ENCODE measurements around the gene USP34.
A peak's percentile ranks its signal among the peaks of the same experiment; 100 is the strongest.
"Not testable (repeated sequence)": the region's sequence is repeated elsewhere in the genome, so short reads cannot be mapped to it uniquely, and the experiment has no call there.

USP34 gene

DNA sequence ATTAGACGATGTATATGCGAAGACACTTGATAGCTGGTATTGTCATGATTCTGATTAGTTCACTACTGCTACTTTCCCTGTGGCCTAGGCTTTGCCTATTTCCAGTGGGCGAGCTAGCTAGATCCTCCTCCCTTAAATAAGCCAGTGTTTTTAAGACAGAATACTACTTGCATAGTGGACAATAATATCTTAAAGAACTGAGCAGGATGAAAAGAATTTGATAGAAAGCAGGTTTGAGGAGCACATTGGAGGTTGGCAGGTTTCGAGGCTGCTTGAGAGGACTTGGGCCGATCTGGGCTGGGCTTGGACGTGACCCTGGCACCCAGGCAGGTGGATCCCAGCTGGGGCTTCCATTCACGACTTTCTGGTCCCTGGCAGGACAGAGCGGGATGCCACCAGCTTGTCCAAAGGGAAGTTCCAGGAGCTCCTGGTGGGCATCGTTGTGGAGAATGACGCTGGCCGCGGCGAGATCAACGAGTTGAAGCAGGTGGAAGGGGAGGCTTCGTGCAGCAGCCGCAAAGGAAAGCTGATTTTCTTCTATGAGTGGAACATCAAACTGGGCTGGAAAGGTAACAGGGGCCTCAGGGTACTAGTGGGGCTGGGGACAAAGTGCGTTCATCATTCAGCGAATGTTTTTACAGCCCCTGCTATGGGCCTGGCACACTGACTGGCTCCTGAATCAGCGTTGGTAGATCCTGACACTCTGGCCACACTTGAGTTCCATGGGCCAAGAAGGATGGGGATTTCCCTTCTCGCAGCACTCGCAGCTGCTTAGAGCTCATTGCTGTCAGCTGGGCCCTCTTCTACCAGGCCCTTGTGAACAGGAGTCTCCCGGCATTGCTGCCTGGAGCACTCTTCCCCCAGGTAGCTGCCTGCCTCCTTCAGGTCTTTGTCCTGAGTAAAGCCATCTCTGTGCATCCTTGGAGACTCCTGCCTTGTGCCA lies 292.0 kb downstream of the USP34 start:
- DNase-seq, result no peak

DNA sequence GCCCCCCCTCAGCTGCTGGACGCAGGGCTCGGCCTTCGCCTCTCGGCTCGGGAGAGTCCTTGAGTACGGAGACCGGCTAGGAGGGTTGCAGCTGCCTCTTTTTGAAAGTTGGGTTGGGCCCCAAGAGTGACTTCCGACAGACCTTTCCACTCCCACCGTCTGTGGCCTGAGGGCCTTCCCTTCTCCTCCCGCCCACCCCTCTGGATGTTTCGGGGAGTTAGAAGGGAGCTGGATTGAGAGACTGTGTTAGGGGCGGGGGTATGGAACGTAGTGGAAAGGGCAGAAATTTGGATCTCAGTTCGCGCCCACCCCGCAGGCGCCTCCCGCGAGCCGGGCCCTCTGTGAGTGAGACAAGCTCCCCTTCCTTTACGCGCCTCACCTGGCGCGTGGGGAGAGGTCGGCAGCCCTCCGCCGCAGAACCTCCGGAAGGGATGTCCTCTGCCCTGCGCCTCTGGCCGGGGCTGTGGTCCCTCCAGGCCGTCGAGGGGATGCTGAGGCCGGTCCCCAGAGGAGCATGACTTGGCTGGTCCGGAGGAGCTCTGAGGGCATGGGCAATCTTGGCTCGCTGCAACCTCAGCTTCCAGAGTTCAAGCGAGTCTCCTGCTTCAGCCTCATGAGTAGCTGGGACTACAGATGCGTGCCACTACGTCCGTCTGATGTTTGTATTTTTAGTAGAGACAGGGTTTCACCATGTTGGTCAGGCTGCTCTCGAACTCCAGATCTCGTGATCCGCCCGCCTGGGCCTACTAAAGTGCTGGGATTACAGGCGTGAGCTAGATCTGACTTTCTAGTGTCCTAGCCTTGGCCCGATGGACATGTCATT lies 292.9 kb downstream of the USP34 start:
- no peak for DNase-seq

DNA sequence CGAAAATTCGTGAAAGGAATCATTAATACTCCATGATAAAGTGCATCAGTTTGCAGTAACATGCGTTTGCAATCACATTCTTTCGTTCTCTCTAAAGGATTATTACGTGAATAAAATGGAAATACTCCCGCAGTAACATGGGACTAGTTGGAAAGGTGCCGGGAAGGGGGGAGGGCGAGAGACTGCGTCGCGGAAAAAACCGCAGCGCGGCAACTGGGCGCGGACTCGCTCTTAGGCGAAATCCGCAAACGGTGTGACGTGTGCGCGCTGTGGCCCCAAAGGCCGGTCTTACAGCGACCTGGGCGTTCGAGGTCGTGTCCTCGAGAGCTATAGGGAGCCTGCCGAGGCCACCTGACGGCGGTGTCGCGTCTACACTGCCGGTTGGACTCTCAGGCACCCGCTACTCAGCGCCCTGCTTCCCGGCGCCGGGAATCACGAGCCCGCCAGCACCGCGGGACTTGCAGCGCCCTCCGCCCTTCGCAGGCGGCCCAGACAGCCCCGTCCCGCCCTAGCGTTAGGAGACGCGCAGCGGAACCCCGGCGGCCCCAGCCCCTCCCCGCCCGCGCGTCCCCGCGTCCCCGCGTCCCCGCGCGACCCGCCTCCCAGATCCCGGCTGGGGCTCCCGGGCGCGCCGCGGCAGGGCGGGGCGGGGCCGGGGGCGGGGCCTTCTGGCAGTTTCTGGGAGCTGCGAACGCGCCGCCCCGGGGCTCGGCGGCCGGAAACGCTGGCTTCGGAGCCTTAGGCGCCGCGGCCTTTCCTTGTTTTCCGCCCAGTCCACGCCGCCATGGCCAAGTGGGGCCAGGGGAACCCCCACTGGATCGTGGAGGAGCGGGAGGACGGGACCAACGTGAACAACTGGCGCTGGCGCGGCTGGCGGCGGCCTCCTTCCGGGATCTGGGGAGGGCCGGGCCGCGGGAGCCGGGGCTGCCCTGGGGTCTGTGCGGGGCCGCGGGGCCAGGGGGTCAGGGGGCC lies 293.8 kb downstream of the USP34 start:
- peak; percentile 88 for DNase-seq

DNA sequence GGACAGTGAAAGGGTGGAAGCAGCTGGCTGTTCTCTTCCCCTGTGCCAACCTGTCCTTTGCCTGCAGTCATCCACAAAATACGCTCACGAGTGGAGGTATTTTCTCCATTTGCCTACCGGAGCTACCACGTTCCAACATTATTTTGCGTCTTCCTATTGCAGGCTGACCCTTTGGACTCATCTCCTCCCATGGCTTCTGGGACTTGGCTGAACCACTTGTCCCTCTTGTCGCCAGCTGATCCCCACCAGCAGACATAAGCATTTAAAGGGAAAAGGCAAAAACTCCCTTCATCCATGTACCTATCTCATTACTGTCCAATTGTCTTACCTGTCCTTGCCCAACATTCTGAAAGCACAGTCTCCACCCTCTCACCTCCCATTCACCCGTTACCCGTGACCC lies 295.9 kb downstream of the USP34 start:
- no peak for DNase-seq

DNA sequence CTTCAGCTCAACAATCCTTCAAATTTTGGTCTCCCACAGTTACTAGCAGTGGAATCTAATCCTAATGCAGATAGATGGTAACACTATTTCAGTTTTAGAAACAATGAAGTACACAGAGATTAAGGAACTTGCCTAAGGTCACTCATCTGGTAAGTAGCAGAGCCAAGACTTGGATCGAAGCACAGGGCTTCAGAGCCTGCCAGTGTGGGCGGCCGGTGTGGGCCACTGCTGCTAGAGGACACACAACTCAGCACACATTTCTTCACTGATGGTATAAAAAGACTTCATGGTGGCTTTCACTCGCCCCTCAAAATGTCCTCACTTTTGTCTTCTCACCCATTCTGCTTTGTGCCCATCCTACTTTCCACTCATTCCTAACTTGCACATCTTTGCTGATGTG lies 297.8 kb downstream of the USP34 start:
- DNase-seq, result no peak

DNA sequence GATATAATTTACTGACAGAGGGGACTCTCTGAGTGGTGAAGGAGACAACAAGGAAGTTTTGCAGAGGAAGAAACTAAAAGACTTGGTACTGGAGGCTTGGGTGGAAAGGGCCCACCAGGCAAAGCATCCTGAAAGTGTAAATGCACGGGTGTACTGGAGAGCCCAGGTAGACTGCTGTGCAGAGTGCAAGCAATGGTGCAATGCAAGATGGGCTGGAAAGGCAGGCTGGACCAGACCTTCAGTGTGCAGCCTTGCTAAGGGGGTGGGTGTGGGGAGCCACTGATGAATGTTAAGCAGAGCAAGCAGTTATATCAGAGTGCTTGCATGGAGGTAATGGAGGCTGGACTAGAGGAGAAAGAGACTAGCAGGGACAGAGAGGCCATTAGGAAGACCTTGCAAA lies 298.2 kb downstream of the USP34 start:
- no peak for DNase-seq

DNA sequence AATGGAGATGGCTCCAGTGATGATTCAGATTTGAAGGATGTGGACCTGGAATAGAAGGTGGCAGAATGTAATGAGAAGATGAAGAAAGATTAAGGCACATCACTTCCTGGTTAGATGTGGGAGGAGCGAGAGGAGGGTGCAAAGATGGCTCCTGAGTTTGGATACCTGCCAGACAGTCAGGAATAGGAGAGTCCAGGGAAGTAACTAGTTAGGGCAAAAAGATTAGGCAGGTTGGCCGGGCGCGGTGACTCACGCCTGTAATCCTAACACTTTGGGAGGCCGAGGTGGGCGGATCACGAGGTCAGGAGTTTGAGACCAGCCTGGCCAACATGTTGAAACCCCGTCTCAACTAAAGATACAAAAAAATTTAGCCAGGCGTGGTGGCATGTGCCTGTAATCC lies 303.3 kb downstream of the USP34 start:
- no peak for DNase-seq

DNA sequence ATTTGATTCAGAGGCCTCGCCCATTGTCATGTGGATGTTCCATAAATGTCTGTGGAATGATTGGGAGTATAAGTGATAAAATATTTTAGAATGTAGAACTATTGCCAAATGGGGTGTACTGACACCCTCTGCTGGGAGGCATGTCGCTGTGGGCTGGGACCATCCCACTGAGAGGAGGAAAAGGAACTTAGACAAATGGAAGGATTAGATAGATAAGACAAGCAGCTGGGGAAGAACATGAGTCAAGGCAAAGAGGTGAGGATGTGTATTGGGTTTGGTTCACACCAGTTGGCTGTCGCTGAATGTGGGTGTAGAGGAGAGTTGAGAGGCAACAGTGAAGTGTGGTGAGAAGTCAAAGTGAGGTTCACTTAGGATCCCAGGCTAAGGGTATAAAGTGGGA lies 304.9 kb downstream of the USP34 start:
- DNase-seq, result no peak

DNA sequence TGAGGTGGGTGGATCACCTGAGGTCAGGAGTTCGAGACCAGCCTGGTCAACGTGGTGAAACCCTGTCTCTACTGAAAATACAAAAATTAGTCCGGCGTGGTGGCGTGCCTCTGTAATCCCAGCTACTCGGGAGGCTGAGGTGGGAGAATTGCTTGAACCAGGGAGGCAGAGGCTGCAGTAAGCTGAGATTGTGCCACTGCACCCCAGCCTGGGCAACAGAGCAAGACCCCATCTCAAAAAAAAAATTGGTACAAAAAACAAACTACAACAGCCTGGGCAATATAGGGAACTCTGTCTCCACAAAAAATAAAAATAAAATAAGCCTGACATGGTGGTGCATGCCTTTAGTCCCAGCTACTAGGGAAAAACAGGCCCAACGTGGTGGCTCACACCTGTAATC lies 305.8 kb downstream of the USP34 start:
- not testable (repeated sequence) for DNase-seq

DNA sequence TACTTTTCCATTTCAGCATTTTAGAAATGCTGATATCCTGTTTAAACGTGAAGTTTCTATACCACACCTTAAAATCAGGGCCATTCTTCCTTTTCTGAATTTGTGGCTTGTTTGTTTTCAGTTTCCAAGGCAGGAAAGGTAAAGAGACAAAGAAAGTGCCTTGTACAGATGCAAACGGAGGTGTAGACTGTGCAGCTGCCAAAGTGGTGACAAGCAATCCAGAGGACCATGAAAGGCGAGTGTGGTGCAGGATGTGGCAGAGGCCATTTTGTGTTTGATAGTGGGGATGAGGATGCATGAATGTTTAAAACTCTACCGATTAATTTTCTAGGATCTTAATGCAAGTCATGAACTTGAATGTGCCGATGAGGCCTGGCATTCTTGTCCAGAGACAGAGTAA lies 308.2 kb downstream of the USP34 start:
- DNase-seq, result no peak

DNA sequence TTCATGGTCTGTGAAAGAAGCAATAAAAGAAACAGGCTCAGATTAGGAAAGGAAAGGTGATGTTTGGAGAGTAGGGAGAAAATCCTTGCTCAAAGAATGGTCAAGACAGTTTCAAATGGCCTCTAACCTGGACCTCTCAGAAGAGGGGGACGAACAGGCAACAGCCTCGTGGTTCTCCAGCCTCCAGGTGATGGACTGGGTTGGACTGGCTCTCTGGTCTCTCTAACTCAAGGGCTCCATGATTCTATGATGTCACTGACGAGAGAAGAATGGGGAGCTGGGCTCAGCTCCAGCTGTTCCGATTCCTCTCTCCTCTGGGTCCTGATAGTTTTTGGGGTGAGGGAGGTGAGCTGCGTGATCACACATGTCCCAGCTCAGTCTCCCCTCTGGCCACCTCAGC lies 309.0 kb downstream of the USP34 start, which contains the start of gene C2orf74:
Gene C2orf74, plus strand, starts transcription at position 301 of the 400 bp plus-strand sequence. CDS start 327 bp downstream, outside the sequence.
- no peak for DNase-seq

DNA sequence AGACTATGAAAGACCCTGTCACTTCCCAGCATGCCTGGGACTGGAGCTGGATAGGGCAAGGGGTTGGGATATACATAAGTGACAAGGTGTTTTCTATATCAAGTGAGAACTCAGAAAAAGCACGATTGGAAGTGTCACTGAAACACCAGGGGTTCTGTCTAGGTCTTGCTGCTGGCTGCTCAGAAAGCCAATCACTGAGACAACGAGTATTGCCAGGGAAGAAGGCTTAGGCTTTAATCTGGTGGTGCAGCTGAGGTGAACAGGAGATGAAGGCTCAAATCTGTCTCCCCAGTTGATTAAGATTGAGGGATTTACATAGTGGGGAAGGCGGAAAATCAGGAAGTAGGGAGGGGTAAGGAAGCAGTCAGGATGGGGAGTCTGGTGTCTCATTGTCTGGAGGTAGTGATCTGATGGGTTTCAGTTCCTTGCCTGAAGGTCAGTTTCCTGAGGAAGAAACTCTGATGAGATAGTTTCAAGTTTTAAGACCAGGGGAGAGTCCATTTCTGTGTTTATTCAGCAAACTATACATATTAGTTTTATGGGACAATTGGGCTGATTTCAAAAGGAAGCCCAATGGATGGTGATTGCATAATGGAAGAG lies 312.4 kb downstream of the USP34 start:
- DNase-seq, result no peak

DNA sequence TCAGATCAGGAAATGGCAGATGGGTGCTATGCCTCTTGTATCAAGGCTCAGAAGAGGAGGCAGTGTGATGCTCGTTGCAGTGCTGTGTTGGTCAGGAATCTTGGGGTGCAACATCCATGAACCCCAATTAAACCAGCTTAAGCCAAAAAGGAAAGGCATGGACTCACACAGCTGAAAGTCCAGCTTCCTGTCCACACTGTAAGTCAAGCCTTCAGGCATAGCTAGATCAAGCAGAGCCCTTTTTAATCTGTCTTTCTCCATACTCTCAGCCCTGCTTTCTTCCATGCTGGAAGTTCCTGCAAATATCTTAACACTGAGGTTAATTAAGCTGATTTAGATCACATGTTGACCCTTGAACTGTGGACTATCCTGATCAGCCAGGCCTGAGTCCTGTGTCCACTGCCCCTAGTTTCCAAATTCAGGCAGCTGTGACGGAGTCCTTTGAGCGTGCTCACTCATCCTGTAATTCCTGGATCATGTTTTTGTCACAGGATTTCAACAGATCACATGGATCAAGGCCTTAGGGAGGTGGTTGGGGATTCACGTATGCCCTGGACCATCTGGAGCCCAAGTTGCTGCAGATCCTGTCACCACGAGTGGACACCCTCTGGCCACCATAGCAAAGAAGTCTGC lies 313.4 kb downstream of the USP34 start:
- no peak for DNase-seq

DNA sequence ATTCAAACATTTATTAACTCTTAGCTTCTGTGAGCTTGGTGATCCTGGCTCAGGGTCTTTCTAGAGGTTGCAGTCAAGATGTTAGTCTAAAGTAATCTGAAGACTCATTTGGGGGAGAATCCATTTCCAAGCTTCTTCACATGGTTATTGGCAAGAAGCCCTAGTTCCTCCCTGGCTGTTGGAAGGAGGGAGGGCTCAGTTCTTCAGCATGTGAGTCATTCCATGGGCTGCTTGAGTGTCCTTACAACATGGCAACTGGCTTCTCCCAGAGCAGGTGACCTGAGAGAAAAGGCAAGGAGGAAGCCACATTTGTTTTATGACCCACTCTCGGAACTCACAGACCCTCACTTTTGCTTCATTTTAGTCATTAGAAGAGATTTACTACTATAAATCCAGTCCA lies 319.5 kb downstream of the USP34 start:
- DNase-seq, result no peak

DNA sequence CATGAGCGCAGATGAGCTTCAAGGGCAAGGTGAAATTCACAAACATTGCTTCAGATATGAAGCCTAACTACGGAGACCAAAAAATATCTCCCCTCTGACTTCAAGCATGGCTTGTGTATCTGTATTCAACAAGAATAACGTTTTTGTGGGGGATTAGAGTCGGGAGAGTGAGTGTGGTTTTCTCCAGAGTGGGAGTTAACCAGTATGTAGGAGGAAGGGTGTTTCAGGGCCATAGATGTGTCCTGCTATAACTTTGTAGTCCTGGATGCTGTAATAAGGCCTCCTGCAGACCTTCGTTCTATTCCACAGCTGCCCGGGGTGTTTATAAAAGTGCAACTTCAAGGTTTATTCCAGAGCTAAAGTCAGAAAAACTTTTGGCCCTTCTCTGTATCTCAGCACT lies 321.8 kb downstream of the USP34 start:
- no peak for DNase-seq

DNA sequence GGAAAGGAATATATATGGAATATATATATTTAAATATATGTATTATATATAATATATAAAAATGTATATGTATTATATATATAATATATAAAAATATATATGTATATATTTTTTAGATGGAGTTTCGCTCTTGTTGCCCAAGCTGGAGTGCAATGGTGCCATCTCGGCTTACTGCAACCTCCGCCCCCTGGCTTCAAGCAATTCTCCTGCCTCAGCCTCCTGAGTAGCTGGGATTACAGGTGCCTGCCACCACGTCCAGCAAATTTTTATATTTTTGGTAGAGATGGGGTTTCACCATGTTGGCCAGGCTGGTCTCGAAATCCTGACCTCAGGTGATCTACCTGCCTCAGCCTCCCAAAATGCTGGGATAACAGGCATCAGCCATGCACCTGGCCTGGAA lies 322.8 kb downstream of the USP34 start:
- not testable (repeated sequence) for DNase-seq

DNA sequence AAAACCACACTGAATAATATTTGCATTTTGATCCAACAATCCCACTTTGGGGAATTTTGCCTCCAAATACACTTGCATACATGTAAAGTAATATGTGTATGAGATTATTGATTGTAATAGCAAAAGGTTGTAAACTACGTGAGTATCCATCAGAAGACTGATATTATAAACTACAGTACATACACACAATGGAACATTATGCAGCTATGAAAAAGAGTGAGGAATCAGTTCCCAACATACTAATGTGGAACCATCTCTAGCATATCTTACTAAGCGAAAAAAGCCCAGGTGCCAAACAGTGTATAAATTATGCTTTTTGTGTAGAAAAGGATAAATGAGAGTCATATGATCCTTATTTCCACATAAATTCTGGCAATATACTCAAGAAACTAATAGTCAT lies 324.9 kb downstream of the USP34 start:
- no peak for DNase-seq

DNA sequence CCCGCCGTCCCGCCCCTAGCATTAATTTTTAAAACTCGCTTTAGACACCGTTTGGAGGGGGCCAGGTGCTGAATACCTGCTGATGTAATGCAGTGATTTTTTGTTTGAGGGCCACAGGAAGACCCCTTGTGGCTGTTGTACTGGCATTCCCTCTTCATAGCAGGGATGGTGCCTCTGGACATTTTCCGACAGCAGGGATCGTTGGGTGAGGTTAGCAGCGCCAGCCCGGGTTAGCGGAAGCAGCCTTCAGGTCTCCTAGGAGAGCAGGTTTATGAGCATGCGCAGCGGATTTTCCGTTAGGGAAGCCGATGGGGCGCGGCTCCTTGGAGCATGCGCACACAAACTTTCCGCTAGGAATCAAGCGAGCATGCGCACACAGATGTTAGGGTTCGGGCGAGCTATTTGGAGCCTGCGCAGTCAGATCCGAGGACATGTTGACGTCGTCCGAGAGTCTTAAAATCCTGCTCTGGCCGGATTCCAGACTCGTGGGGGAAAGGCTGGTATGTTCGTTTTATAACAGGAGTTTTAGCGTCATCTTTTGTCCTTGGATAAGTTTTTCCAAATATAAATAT lies 326.1 kb downstream of the USP34 start:
- peak; percentile 21 for DNase-seq

DNA sequence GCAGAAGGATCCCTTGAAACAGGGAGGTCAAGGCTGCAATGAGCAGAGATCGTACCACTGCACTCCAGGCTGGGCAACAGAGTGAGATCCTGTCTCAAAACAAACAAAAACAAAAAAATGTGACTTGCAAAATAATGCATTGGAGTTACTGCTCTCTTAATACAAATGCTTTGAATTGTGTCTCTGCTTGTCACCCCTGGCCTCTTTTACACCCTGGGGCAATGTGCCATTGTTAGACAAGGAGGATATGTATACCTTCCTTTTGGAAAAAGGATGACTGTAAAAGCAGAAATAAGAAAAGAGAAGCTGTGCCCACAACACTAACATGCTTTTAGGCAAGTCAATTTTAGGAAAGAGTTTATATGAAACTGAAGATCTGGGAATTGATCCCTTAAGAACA lies 329.7 kb downstream of the USP34 start:
- DNase-seq, result no peak

DNA sequence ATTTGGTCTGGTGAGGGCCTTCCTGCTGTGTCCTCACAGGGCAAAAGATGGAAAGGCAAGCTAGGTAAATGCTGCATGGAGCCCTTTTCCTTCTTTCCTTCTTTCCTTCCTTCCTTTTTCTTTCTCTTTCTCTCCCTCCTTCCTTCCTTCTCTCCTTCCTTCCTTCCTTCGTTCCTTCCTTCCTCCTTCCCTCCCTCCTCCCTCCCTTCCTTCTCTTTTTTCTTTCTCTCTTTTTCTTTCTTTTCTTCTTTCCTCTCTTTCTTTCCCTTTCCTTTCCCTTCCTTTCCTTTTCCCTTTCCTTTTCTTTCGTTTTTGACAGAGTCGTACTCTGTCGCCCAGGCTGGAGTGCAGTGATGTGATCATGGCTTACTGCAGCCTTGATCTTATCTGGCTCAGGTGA lies 332.0 kb downstream of the USP34 start:
- DNase-seq, result no peak
